HL-60 (cell line): Measurements from ENCODE around the gene PTGES.

ENCODE experiments used
- DNase-seq, 2 experiments: peaks; one replicate each; pipeline ENCODE4 v3.0.0-alpha.2; 2010 to 2020; ENCODE audit warnings: low read depth in 1 of 2, low spot score in 1 of 2
- H3K27ac ChIP-seq: fragments of 250-450 bp; sonication (Bioruptor Pico); replicated peaks from 2 replicates; pipeline ENCODE4 v1.5.1; 2020; ENCODE audit warnings: mild to moderate bottlenecking, moderate library complexity
- H3K27me3 ChIP-seq: fragments of 250-450 bp; sonication (Bioruptor Pico); 2 replicates; pipeline ENCODE4 v1.5.1; 2021; ENCODE audit warnings: mild to moderate bottlenecking, moderate library complexity; ENCODE audit not compliant: insufficient read depth, poor library complexity, severe bottlenecking
- H3K4me3 ChIP-seq: replicated peaks from 2 replicates; pipeline ENCODE4 v1.5.1; 2011; ENCODE audit warnings: mild to moderate bottlenecking, control low read depth, low read length; ENCODE audit not compliant: insufficient read depth
- CTCF ChIP-seq: IDR thresholded peaks from one replicate; pipeline ENCODE4 v1.5.1; 2011; ENCODE audit warnings: low read length, control low read depth, inconsistent platforms; ENCODE audit not compliant: insufficient read depth
- GABPA ChIP-seq: IDR thresholded peaks from 2 replicates; pipeline ENCODE4 v1.6.1; 2012; ENCODE audit warnings: low read depth
- POLR2AphosphoS5 ChIP-seq: IDR thresholded peaks from 2 replicates; pipeline ENCODE4 v1.6.1; 2012; ENCODE audit warnings: low read depth
- REST ChIP-seq: IDR thresholded peaks from 2 replicates; pipeline ENCODE4 v1.6.1; 2012; ENCODE audit warnings: low read depth; ENCODE audit not compliant: insufficient replicate concordance
- SPI1 ChIP-seq: IDR thresholded peaks from 2 replicates; pipeline ENCODE4 v1.6.1; 2012; ENCODE audit warnings: low read depth, mild to moderate bottlenecking, borderline replicate concordance

Gene PTGES

GRCh38 chr9:129719135-129719534, 33.7 kb downstream of the PTGES start:
- no peak for DNase-seq
- Histone ChIP-seq H3K27ac (no peak overlapping the region), H3K4me3 (no peak overlapping the region), H3K27me3 (peaks cover 4% of the 10 kb centered on the region)
- TF ChIP-seq POLR2AphosphoS5 (no peak), CTCF (no peak), REST (no peak), SPI1 (no peak), GABPA (no peak)

- no peak for TF ChIP-seq POLR2AphosphoS5
- TF ChIP-seq SPI1: no peak
- TF ChIP-seq GABPA: no peak
- no peak for TF ChIP-seq REST
- no peak for DNase-seq
- H3K27me3 ChIP-seq: peaks cover 4% of the 10 kb centered on the region
- no peak overlapping the region for H3K4me3 ChIP-seq
- no peak overlapping the region for H3K27ac ChIP-seq
Measured at GRCh38 chr9:129718647-129719046, 34.2 kb downstream of the PTGES start.

DNA sequence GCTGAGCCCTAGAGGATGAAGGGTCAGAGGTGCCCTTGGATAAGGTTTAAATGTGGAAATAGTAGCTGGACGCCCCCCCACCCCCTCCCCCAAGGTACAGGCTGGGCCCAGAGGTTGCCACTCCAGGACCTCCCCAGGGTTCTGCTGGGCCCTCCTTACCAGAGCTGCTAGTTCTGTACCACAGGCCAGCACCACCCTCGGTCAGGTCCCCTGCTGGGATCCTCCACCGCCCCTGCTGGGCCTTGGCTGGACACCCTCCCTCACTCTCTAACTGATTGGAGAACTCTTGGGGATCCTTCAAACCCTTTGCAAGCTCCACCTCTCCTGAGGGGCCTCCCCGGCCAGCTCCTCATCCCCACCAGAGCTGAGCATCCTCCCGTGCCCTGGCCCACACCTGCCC, 34.9 kb downstream of the PTGES start:
- no peak overlapping the region for H3K4me3 ChIP-seq
- H3K27me3 ChIP-seq: peaks cover 4% of the 10 kb centered on the region
- no peak overlapping the region for H3K27ac ChIP-seq
- TF ChIP-seq REST (no peak), GABPA (no peak), CTCF (no peak), SPI1 (no peak), POLR2AphosphoS5 (no peak)
- no peak for DNase-seq

DNA sequence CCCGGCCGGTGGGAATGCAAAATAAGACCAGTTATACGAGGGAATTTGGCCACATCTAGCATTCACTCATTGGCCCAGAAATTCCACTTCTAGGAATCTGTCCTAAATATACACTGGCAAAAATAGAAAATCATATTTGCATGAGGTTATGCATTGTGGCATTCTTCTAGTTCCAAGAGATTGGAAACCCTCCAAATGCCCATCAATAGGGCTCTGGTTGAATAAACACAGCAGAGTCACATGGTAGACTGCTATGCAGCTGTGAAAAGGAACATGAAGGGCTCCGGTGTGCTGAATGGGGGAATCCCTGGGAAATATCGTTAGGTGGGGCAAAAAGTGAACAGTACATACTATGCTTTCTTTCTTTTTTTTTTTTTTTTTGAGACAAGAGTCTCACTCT, 36.8 kb downstream of the PTGES start:
- Histone ChIP-seq H3K4me3 (no peak overlapping the region), H3K27ac (no peak overlapping the region), H3K27me3 (peaks cover 6% of the 10 kb centered on the region)
- no peak for TF ChIP-seq CTCF
- TF ChIP-seq SPI1: no peak
- no peak for TF ChIP-seq REST
- TF ChIP-seq POLR2AphosphoS5: no peak
- no peak for TF ChIP-seq GABPA
- no peak for DNase-seq
